Mucosa of descending colon (tissue), 3 donors: ENCODE measurements around the gene MALRD1. TPM values are rescaled to one million over a fixed set of nuclear protein-coding genes. Genes with fewer than 3 reads are reported as not detected.
A peak's percentile ranks its signal among the peaks of the same experiment; 100 is the strongest.

ENCODE experiments used
- ATAC-seq: fragments of 200-7000 bp; cut with Tn5 transposase; one replicate; pipeline ENCODE4 v1.9.1; 2020; ENCODE audit warnings: mild to moderate bottlenecking, moderate library complexity
- DNase-seq, 3 donors: peaks; one replicate each; pipeline ENCODE4 v3.0.0-alpha.2; 2020
- H3K36me3 ChIP-seq: fragments of 200-600 bp; one replicate; pipeline ENCODE4 v1.8.0; 2021; ENCODE audit warnings: low read depth, mild to moderate bottlenecking
- H3K4me1 ChIP-seq: fragments of 200-600 bp; one replicate; pipeline ENCODE4 v1.8.0; 2021; ENCODE audit warnings: low read depth, mild to moderate bottlenecking
- H3K4me3 ChIP-seq: fragments of 200-600 bp; one replicate; pipeline ENCODE4 v1.8.0; 2021; ENCODE audit warnings: mild to moderate bottlenecking
- H3K9me3 ChIP-seq: fragments of 200-600 bp; one replicate; pipeline ENCODE4 v1.8.0; 2021; ENCODE audit warnings: mild to moderate bottlenecking
- intact Hi-C, 2 donors: fragments of 100-400 bp; cut with DNase I in 1 of 2; cut with micrococcal nuclease in 1 of 2; formaldehyde crosslinking; loops; one replicate each; pipeline versions ENCODE4 v1.11.0 to v1.11.1; 2022; cut with DNase I, micrococcal nuclease
- total RNA-seq, 3 donors: library from RNA; stranded (reverse); fragmentation: NEBNext Ultra II Directional in 2 of 3; extraction: Animal tissue kit (Norgen Biotek cat#: 25700) in 2 of 3; gene quantifications; one replicate each; pipeline versions ENCODE4 v1.2.1 to v1.2.4, GENCODE V29; 2021 to 2023
- TF ChIP-seq, protein P1 (sequence below): fragments of 200-600 bp; IDR thresholded peaks from one replicate; pipeline ENCODE4 v1.8.0; 2022; ENCODE audit warnings: antibody characterized with exemption, mild to moderate bottlenecking
- donor health status: DM: no; HTN: no; CAD: no; lungs with moderate emphysema.
- donor health status: DM: no; HTN: no; CAD: no.
- donor health status: DM: no; HTN: yes; CAD: no.

Gene MALRD1
- total RNA-seq, 3 donors from 2014 or later, result 0.41 to 0.90 (median 0.60) TPM

DNA sequence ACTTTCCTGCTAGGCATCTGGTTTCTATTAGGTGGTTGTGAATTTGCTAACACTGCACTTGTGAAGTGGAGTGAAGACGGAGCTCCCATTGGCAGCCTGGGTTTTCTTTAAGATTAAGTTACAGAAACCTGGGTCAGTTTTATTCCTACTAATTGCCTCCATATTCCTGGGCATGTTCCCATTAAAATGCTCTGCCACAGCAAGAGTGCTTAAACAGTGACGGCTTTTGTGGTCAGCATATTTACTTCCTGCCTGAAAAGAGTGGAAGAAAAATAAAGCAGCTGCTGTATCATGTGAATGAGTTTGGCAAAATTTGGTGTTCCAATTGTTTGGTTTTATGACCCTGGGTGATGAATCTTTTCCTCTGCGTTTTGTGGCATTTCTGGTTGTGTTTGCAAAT lies 670.7 kb downstream of the MALRD1 start:
- Histone ChIP-seq H3K4me3 (no peak overlapping the region), H3K9me3 (no peaks in the 10 kb centered on the region), H3K4me1 (no peaks in the 10 kb centered on the region), H3K36me3 (no peaks in the 10 kb centered on the region)
- TF ChIP-seq, protein P1, sequence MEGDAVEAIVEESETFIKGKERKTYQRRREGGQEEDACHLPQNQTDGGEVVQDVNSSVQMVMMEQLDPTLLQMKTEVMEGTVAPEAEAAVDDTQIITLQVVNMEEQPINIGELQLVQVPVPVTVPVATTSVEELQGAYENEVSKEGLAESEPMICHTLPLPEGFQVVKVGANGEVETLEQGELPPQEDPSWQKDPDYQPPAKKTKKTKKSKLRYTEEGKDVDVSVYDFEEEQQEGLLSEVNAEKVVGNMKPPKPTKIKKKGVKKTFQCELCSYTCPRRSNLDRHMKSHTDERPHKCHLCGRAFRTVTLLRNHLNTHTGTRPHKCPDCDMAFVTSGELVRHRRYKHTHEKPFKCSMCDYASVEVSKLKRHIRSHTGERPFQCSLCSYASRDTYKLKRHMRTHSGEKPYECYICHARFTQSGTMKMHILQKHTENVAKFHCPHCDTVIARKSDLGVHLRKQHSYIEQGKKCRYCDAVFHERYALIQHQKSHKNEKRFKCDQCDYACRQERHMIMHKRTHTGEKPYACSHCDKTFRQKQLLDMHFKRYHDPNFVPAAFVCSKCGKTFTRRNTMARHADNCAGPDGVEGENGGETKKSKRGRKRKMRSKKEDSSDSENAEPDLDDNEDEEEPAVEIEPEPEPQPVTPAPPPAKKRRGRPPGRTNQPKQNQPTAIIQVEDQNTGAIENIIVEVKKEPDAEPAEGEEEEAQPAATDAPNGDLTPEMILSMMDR, result no peak
- DNase-seq (peak in 1 of 3 donors; percentile 4), ATAC-seq (no peak)
- intact Hi-C loops, result no loop called here

DNA sequence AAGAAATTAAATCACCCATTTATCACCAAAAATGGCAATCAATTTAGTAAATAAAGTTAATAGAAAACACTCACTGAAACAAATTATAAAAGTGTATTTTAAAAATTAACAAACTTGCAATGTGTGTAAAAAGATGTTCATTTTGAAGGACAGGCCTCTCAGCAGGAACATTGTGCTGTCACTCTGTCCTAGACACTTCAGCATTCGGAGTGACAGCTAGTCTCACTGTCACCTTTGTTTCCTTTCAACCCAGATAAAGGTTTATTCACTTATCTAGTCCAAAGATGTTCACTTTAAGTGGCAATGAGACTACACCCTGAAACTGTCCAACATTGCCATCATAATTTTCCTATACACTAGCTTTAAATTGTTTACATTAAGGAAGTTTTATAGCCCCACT lies 675.7 kb downstream of the MALRD1 start:
- ATAC-seq (no peak), DNase-seq (no peak)
- intact Hi-C loops, result no loop called here
- Histone ChIP-seq H3K4me1 (no peaks in the 10 kb centered on the region), H3K36me3 (no peaks in the 10 kb centered on the region), H3K4me3 (no peak overlapping the region), H3K9me3 (no peaks in the 10 kb centered on the region)
- TF ChIP-seq, protein P1, result no peak

DNA sequence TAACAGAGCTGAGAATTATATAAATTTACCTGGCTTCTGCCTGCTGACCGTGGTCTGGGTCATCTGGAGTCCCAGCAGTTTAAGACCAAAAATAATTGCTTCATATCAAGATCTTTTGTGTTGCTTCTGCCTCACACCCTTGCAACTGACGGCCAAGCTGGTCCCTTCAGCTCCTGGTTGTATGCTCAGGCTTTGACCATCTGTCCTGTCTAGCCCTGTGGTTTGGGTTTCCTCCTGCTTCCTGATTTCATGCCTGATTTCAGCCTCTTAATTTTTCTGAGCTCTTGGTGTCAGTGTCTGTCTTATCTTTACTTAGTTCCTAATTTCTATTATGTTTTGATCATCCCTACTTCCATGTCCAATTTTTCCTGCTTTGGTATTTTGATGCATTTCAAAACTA lies 679.8 kb downstream of the MALRD1 start:
- Histone ChIP-seq H3K36me3 (no peaks in the 10 kb centered on the region), H3K9me3 (no peaks in the 10 kb centered on the region), H3K4me1 (no peaks in the 10 kb centered on the region), H3K4me3 (no peak overlapping the region)
- TF ChIP-seq, protein P1, result no peak
- ATAC-seq (no peak), DNase-seq (no peak)
- intact Hi-C loops, result no loop called here

DNA sequence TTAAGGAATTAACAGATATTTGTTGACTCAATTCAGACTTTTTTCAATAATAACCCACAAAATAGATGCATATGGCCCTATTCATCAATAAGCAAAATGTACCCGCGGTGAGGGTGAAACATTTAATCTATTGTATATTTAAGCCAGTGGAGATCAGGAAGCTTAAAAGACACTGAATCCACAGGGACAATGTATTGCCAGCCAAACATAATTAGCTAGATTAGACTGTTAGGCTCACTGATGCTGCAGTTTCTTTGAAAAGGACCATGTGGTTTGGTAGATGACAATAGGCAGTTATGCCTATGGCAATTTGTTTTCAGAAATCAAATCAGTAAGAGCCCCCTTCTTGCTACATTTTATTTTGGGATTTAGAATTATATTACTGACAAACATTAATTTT lies 680.4 kb downstream of the MALRD1 start:
- TF ChIP-seq, protein P1, result no peak
- H3K4me3 ChIP-seq, result no peak overlapping the region
- ATAC-seq (no peak), DNase-seq (no peak)
- no peaks in the 10 kb centered on the region for H3K36me3 ChIP-seq
- no peaks in the 10 kb centered on the region for H3K9me3 ChIP-seq
- intact Hi-C loops, result no loop called here
- H3K4me1 ChIP-seq, result no peaks in the 10 kb centered on the region

DNA sequence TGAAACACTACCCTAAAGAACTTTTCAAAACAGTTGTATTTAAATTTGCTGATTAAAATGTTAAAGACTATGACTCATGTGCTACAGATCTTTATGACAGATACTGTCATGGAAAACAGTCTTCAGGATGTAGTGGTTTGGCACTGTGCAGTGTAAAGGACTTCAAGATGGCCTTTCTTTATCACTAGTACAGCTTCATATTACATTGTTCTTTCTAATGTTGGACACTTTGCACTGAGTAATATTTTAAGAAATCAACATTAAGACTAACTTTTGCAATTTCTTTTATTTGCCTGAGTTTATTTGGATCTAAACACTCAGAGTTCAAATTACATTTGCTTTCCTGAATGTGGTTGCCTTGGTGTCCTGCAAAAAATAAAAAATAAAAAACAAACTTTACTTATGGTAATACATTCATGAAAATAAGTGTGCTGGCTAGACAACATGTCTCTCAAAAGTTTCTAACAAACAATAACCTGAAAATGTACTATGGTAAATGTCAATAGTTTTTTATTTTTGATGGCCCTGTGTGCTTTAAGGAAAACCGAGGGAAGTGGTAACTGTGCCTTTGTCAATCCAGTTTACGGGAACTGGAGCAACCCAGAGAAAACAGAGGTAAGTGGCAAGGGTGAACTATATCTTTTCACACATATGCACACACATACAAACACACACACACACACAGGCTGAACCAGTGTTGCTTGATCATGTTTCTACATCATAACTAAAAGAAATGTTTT lies 681.7 kb downstream of the MALRD1 start:
- H3K4me1 ChIP-seq, result no peaks in the 10 kb centered on the region
- H3K36me3 ChIP-seq, result no peaks in the 10 kb centered on the region
- intact Hi-C loops, result no loop called here
- TF ChIP-seq, protein P1, result no peak
- no peaks in the 10 kb centered on the region for H3K9me3 ChIP-seq
- ATAC-seq (no peak), DNase-seq (no peak)
- no peak overlapping the region for H3K4me3 ChIP-seq

DNA sequence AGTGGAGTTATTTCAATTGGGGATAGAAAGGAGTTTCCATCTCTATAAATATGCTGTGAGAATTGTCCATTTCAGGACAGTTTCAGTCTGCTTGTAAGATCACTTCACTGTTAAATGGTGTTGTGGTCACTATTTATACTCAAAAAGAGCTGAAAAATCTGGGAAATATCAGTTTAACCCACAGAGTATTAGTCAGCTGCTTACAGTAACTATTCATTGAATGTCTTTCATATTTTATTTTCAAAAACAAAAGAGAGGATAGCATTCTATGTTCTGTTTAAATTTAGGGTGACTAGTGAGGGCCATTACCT lies 682.3 kb downstream of the MALRD1 start:
- DNase-seq (no peak), ATAC-seq (no peak)
- intact Hi-C loops, result no loop called here
- Histone ChIP-seq H3K9me3 (no peaks in the 10 kb centered on the region), H3K4me3 (no peak overlapping the region), H3K4me1 (no peaks in the 10 kb centered on the region), H3K36me3 (no peaks in the 10 kb centered on the region)
- TF ChIP-seq, protein P1, result no peak
